Pancreas (tissue), 10 donors: ENCODE results near the gene ATP5PD. TPM values are rescaled to one million over a fixed set of nuclear protein-coding genes. Genes with fewer than 3 reads are reported as not detected.
A peak's percentile ranks its signal among the peaks of the same experiment; 100 is the strongest.
"Not testable (repeated sequence)": the region's sequence is repeated elsewhere in the genome, so short reads cannot be mapped to it uniquely, and the experiment has no call there.

Source experiments
- ATAC-seq, 4 donors: fragments of 200-7000 bp; cut with Tn5 transposase; one replicate each; pipeline versions ENCODE4 v1.8.0 to v1.9.1; 2020; ENCODE audit warnings: mild to moderate bottlenecking in 4 of 4, moderate library complexity in 4 of 4
- DNase-seq, 6 donors: peaks; one replicate each; pipeline ENCODE4 v3.0.0-alpha.2; 2020
- FAIRE-seq: peaks from 2 replicates; lab custom pipeline; 2012; peaks lifted over from hg19 to GRCh38; lab: Jason Lieb, UNC
- H3K27ac ChIP-seq, 4 donors: fragments of 200-600 bp; sonication (generic); 1 replicate in 3 of 4; 2 replicates in 1 of 4; pipeline versions ENCODE4 v1.5.0 to v1.8.0; 2020
- H3K27me3 ChIP-seq, 4 donors: fragments of 200-600 bp; one replicate each; pipeline ENCODE4 v1.8.0; 2021
- H3K36me3 ChIP-seq, 3 donors: fragments of 200-600 bp; sonication (generic) in 1 of 3; one replicate each; pipeline versions ENCODE4 v1.5.0 to v1.8.0; 2020 to 2021
- H3K4me1 ChIP-seq, 3 donors: fragments of 200-600 bp; one replicate each; pipeline ENCODE4 v1.8.0; 2021
- H3K4me3 ChIP-seq, 4 donors: fragments of 200-600 bp; sonication (generic) in 2 of 4; one replicate each; pipeline versions ENCODE4 v1.5.0 to v1.8.0; 2020 to 2021
- H3K9me3 ChIP-seq, 4 donors: fragments of 200-600 bp; one replicate each; pipeline ENCODE4 v1.8.0; 2021
- WGBS, 2 donors: extraction: QIAGEN DNeasy Blood & Tissue Kit; methylation state at CpG; one replicate each; pipeline ENCODE4 v1.1.7; 2013; 5-methylcytosine and 5-hydroxymethylcytosine counted together
- intact Hi-C, 3 donors: fragments of 100-400 bp; cut with DNase I; formaldehyde crosslinking; loops; one replicate each; pipeline versions ENCODE4 v1.11.1 to v1.14.2; 2022
- polyA plus RNA-seq, 2 donors: library from polyadenylated mRNA; stranded (reverse); fragments of 200-250 nt; gene quantifications; one replicate each; pipeline ENCODE4 v1.2.3, GENCODE V29; 2013
- total RNA-seq, 6 donors: library from RNA; stranded (reverse); fragmentation: NEBNext Ultra II Directional in 4 of 6; extraction: Animal tissue kit (Norgen Biotek cat#: 25700) in 4 of 6; gene quantifications; one replicate each; pipeline versions ENCODE4 v1.2.1 to v1.2.4, GENCODE V29; 2021 to 2023
- TF ChIP-seq, protein P1 (sequence below), 4 donors: fragments of 200-600 bp; sonication (generic) in 3 of 4; IDR thresholded peaks; one replicate each; pipeline versions ENCODE4 v1.5.0 to v1.8.0; 2021; ENCODE audit warnings: antibody characterized with exemption in 4 of 4
- donor health status: healthy with polysubstance abuse.
- donor health status: DM: no; HTN: no; CAD: no; lungs with moderate emphysema.
- donor health status: DM: no; HTN: no; CAD: no.
- donor health status: control.
- donor health status: control.
- donor health status: Bipolar disorder and iron deficiency.
- donor health status: DM: yes; HTN: yes; CAD: no.
- donor health status: DM: no; HTN: no; CAD: no.
- donor health status: DM: no; HTN: no; CAD: no.
- donor health status: DM: yes; HTN: yes; CAD: no.

The ATP5PD gene
- total and polyA plus RNA-seq, 8 donors: 81.6 to 229 (median 110) TPM

DNA sequence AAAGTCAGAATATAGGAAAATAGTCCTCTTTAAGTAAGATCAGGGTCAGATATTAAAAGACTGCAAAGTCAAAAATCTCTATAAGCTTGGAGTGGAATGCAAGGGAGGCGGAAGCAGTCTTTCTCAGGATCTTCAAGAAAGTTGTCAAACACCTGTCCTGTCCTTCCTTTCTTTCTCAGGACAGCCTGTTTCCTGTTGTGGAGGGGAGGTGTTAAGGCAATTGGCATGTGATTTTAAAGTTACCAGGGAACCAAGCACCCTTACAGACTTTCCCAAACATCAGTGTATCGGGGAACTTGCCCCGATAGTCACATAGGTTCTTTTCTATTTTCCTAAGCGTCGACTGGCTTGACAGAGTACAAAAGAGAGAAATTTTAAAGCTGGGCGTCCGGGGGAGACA lies 2.1 kb downstream of the ATP5PD start:
- intact Hi-C loops: no loop called here
- no peak for ATAC-seq
- WGBS, 2 donors: 82 to 83% methylated on average over 7 of the region's 7 CpGs
- FAIRE-seq: no peak
- H3K9me3 ChIP-seq: no peaks in the 10 kb centered on the region
- TF ChIP-seq, protein P1, sequence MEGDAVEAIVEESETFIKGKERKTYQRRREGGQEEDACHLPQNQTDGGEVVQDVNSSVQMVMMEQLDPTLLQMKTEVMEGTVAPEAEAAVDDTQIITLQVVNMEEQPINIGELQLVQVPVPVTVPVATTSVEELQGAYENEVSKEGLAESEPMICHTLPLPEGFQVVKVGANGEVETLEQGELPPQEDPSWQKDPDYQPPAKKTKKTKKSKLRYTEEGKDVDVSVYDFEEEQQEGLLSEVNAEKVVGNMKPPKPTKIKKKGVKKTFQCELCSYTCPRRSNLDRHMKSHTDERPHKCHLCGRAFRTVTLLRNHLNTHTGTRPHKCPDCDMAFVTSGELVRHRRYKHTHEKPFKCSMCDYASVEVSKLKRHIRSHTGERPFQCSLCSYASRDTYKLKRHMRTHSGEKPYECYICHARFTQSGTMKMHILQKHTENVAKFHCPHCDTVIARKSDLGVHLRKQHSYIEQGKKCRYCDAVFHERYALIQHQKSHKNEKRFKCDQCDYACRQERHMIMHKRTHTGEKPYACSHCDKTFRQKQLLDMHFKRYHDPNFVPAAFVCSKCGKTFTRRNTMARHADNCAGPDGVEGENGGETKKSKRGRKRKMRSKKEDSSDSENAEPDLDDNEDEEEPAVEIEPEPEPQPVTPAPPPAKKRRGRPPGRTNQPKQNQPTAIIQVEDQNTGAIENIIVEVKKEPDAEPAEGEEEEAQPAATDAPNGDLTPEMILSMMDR (IDR thresholded peaks at IDR 0.05): no peak
- no peaks in the 10 kb centered on the region for H3K27me3 ChIP-seq
- no peak overlapping the region for H3K4me3 ChIP-seq
- peaks cover 4 to 19% (median 10%) of the 10 kb centered on the region in 3 donors for H3K4me1 ChIP-seq
- no peak for DNase-seq
- H3K27ac ChIP-seq: no peak overlapping the region
- peaks cover 4 to 23% (median 5%) of the 10 kb centered on the region in 3 donors for H3K36me3 ChIP-seq

DNA sequence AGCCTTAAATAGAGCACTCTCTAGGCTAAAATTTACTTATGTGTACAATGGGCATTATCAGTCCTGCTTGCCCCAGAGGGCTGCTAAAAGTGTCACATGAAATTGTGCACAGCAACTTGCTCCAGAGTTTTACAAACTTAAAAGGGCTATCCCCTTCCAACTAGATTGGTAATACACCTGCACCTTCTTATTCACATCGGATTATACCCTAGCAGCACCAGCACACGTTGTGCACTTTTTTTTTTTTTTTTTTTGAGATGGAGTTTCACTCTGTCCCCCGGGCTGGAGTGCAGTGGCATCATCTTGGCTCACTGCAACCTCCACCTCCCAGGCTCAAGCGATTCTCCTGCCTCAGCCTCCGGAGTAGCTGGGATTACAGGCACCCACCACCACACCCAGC lies 3.0 kb downstream of the ATP5PD start:
- H3K4me3 ChIP-seq, H3K27ac ChIP-seq, FAIRE-seq, ATAC-seq, intact Hi-C loops, DNase-seq, H3K27me3 ChIP-seq, H3K9me3 ChIP-seq: not testable (repeated sequence)
- H3K36me3 ChIP-seq: peaks cover 5 to 32% (median 11%) of the 10 kb centered on the region in 3 donors
- peaks cover 3 to 18% (median 10%) of the 10 kb centered on the region in 3 donors for H3K4me1 ChIP-seq
- WGBS, 2 donors: 63 to 79% methylated on average over 5 of the region's 5 CpGs

DNA sequence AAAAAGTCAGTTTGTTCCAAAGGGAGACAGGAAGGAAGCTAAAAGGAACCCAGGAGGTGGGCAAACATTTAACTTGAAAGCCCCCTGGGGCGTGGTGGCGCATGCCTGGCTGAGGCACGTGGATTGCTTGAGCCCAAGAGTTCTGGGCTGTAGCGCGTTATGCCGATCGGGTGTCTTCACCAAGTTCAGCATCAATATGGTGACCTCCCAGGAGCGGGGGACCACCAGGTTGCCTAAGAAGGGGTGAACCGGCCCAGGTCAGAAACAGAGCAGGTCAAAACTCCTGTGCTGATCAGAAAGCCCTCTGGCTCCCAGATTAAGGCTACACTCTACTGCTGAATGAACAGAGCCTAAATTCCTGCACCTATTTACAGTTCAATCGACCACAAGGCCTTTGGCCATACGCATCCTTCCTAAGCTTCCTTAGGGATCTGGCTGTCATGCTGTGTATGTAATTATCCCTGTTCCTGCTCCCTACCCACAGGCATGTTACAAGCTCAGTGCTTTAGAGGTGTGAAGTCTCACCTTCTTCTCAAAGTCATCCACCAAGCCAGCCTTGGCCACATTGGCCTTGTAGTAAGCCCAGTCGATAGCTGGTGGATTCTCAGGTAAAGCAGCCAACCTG lies 5.0 kb downstream of the ATP5PD start:
- intact Hi-C loops: no loop called here
- no peak for ATAC-seq

DNA sequence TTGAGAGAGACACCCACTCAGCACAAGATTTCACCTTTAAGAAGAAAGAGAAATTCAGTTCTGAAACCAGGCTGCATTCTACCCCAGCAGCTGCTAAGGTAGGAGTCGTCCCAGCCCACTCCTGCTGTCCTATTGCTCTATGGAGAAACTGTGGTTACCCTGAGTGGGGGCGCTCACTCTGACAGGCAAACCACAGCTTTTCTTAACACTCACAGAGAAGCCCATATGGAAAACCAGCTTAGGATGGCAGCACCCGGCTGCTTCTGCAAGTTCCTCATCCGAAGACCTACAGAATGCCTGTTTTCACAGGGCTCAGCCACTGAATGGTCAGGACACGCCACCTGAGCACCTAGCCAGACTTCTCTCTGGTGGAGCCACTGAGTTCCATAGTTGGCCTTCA lies 7.5 kb downstream of the ATP5PD start:
- 88 to 93% methylated on average over 5 of the region's 5 CpGs for WGBS, 2 donors
- no peaks in the 10 kb centered on the region for H3K9me3 ChIP-seq
- no peaks in the 10 kb centered on the region for H3K27me3 ChIP-seq
- ATAC-seq: no peak
- no peak for FAIRE-seq
- intact Hi-C loops: no loop called here
- no peak overlapping the region for H3K4me3 ChIP-seq
- no peak overlapping the region for H3K27ac ChIP-seq
- peaks cover 0 to 5% (median 0%) of the 10 kb centered on the region in 3 donors for H3K4me1 ChIP-seq
- no peak for DNase-seq
- TF ChIP-seq, protein P1 (IDR thresholded peaks at IDR 0.05): no peak
- H3K36me3 ChIP-seq: peaks cover 5 to 40% (median 14%) of the 10 kb centered on the region in 3 donors

More for the DNA sequence above, 5.0 kb downstream of the ATP5PD start:
- TF ChIP-seq, protein P1 (IDR thresholded peaks at IDR 0.05): no peak
- 80 to 89% methylated on average over 12 of the region's 12 CpGs for WGBS, 2 donors
- Histone ChIP-seq H3K4me3 (no peak overlapping the region), H3K9me3 (no peaks in the 10 kb centered on the region), H3K27me3 (no peaks in the 10 kb centered on the region), H3K4me1 (peaks cover 0 to 7% (median 0%) of the 10 kb centered on the region in 3 donors), H3K36me3 (peaks cover 5 to 40% (median 14%) of the 10 kb centered on the region in 3 donors), H3K27ac (no peak overlapping the region)
- no peak for FAIRE-seq
- no peak for DNase-seq

DNA sequence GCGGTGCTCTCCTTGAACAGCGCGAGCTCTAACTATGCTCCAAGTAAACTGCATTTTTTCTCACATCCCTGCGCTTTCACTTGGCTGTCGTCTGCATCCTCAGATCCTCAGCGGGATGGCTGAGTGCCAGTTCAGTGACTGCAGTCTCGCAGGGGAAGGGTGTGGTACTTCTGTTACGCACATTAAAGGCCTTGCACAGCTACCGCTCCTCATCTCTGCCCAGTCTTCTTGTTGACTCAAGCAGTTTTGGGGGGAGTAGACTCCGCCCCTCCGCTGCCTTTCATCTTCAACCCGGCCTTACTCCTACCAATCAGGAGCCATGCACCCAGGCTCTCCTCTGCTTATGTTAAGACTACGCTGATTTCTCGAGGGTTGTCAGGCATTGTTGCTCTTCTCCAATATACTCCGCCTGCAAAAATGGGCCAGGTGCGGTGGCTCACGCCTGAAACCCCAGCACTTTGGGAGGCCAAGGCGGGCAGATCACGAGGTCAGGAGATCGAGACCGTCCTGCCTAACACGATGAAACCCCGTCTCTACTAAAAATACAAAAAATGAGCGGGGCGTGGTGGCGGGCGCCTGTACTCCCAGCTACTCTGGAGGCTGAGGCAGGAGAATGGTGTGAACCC lies 10.0 kb downstream of the ATP5PD start:
- H3K4me1 ChIP-seq: peaks cover 0 to 12% (median 0%) of the 10 kb centered on the region in 3 donors
- ATAC-seq (no peak), FAIRE-seq (no peak), DNase-seq (peak in 5 of 6 donors; percentile 33 to 74 (median 51))
- H3K4me3 ChIP-seq: no peak overlapping the region
- H3K27me3 ChIP-seq: no peaks in the 10 kb centered on the region
- H3K27ac ChIP-seq: peak overlapping the region in 1 of 4 donors; percentile 28
- intact Hi-C loops: no loop called here
- TF ChIP-seq, protein P1 (IDR thresholded peaks at IDR 0.05): no peak
- 86 to 88% methylated on average over 27 of the region's 27 CpGs for WGBS, 2 donors
- H3K36me3 ChIP-seq: peaks cover 5 to 35% (median 9%) of the 10 kb centered on the region in 3 donors
- H3K9me3 ChIP-seq: no peaks in the 10 kb centered on the region
